ENCODE data around the gene CENPP.

DNA sequence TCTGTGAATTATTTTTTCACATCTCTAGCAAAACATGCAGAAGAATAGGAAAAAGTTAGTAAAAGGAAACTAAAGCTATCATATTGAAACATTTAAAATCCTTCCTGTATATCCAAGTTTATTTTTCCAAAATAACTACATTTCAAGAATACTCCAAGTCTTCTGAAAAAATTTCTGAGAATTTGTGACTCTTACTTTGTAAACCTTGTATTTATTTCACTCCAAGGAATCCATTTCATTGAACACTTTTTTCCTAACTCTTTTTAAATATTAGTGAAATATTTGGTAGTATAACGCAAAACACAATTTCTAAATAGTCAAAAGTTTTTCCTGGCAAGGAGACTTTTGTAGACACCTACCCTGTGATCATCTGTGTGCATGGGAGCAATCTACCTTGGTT lies 190.8 kb downstream of the CENPP start:
- TF ChIP-seq SUZ12 (IDR thresholded peaks at IDR 0.05; ENCODE audit: extremely low read depth, insufficient read depth, insufficient read length) (no peak), ZNF274 (IDR thresholded peaks at IDR 0.05; ENCODE audit: low read depth, low read length) (no peak), YY1 (IDR thresholded peaks at IDR 0.05; ENCODE audit: insufficient read depth, insufficient read length) (no peak)
